H1 (cell line): Measurements from ENCODE around the gene DAPK1. TPM values are rescaled to one million over a fixed set of nuclear protein-coding genes. Genes with fewer than 3 reads are reported as not detected.

Experiments
- CTCF ChIA-PET: fragments of 300-600 bp; sonication (Branson Sonifier 250); formaldehyde crosslinking; loops from one replicate; lab custom pipeline; 2021; ENCODE audit not compliant: partially characterized antibody; lab: Charles Lee
- POLR2A ChIA-PET: fragments of 300-600 bp; sonication (Branson Sonifier 250); formaldehyde crosslinking; loops from one replicate; lab custom pipeline; 2021; ENCODE audit warnings: inconsistent platforms; ENCODE audit not compliant: partially characterized antibody; lab: Charles Lee
- DNase-seq, 2 experiments: peaks; one replicate each; pipeline versions ENCODE4 v3.0.0 to v3.0.0-alpha.2; 2010 to 2022; ENCODE audit warnings: low spot score in 2 of 2, low read depth in 1 of 2, mixed read lengths in 1 of 2
- FAIRE-seq: peaks from 2 replicates; lab custom pipeline; 2011; peaks lifted over from hg19 to GRCh38; lab: Jason Lieb, UNC
- H2AFZ ChIP-seq: 2 replicates; pipeline ENCODE4 v1.8.1; 2012; ENCODE audit warnings: low read length, inconsistent platforms
- H2AK5ac ChIP-seq: 2 replicates; pipeline ENCODE4 v1.6.1; 2013; ENCODE audit warnings: low read depth, low read length
- H2BK120ac ChIP-seq: replicated peaks from 2 replicates; pipeline ENCODE3; 2013; ENCODE audit warnings: low read depth, low read length, inconsistent platforms
- H2BK12ac ChIP-seq: 2 replicates; pipeline ENCODE4 v1.6.1; 2013; ENCODE audit warnings: low read depth, low read length
- H2BK15ac ChIP-seq: 2 replicates; pipeline ENCODE4 v1.6.1; 2013; ENCODE audit warnings: low read length
- H2BK20ac ChIP-seq: 2 replicates; pipeline ENCODE4 v1.6.1; 2013; ENCODE audit warnings: low read length
- H2BK5ac ChIP-seq: 2 replicates; pipeline ENCODE4 v1.6.1; 2013; ENCODE audit warnings: low read depth, low read length
- H3K14ac ChIP-seq: 2 replicates; pipeline ENCODE4 v1.6.1; 2013; ENCODE audit warnings: inconsistent platforms; ENCODE audit not compliant: insufficient read length
- H3K18ac ChIP-seq: 2 replicates; pipeline ENCODE4 v1.6.1; 2013; ENCODE audit warnings: low read length; ENCODE audit errors: extremely low read depth
- H3K23ac ChIP-seq: 2 replicates; pipeline ENCODE4 v1.6.1; 2013; ENCODE audit warnings: inconsistent platforms; ENCODE audit not compliant: insufficient read length
- H3K23me2 ChIP-seq: 2 replicates; pipeline ENCODE4 v1.6.1; 2013; ENCODE audit warnings: low read depth, low read length
- H3K27ac ChIP-seq: 2 replicates; pipeline ENCODE4 v1.6.1; 2011; ENCODE audit warnings: low read depth, low read length, inconsistent platforms
- H3K27me3 ChIP-seq, 4 experiments: replicated peaks in 1 of 4; 1 replicate in 1 of 4; 2 replicates in 3 of 4; pipeline versions ENCODE4 v1.6.1 to v1.8.1; 2011 to 2013; ENCODE audit warnings: low read length in 3 of 4, mild to moderate bottlenecking in 3 of 4, inconsistent platforms in 2 of 4, mixed read lengths in 2 of 4, moderate library complexity in 1 of 4; ENCODE audit not compliant: control insufficient read depth in 3 of 4, insufficient read depth in 3 of 4; ENCODE audit errors: extremely low read depth in 1 of 4
- H3K36me3 ChIP-seq, 4 experiments: 2 replicates each; pipeline versions ENCODE4 v1.6.1 to v1.8.1; 2011 to 2013; ENCODE audit warnings: mild to moderate bottlenecking in 4 of 4, low read length in 3 of 4, moderate library complexity in 2 of 4, control low read depth in 1 of 4, inconsistent platforms in 1 of 4; ENCODE audit not compliant: insufficient read depth in 4 of 4, control insufficient read depth in 2 of 4
- H3K4ac ChIP-seq: replicated peaks from 2 replicates; pipeline ENCODE3; 2013; ENCODE audit warnings: low read length, low read depth, mixed read lengths, inconsistent platforms; ENCODE audit not compliant: insufficient read length
- H3K4me1 ChIP-seq, 4 experiments: replicated peaks in 1 of 4; 1 replicate in 1 of 4; 2 replicates in 3 of 4; pipeline versions ENCODE4 v1.6.1 to v1.8.1; 2011 to 2013; ENCODE audit warnings: low read length in 3 of 4, inconsistent platforms in 2 of 4, mixed read lengths in 1 of 4; ENCODE audit not compliant: insufficient read depth in 4 of 4, control insufficient read depth in 3 of 4
- H3K4me2 ChIP-seq, 2 experiments: 2 replicates each; pipeline versions ENCODE4 v1.6.1 to v1.8.1; 2011 to 2013; ENCODE audit warnings: low read depth in 2 of 2, low read length in 2 of 2, control low read depth in 1 of 2, inconsistent platforms in 1 of 2, mild to moderate bottlenecking in 1 of 2; ENCODE audit not compliant: insufficient read depth in 1 of 2
- H3K4me3 ChIP-seq, 4 experiments: fragments of 200-600, 300-600 bp in 1 of 4; sonication (generic), shearing (Covaris generic), sonication (Bioruptor Twin) in 1 of 4; 2 replicates each; pipeline versions ENCODE4 v1.5.1 to v1.8.1; 2011 to 2016; ENCODE audit warnings: low read length in 4 of 4, low read depth in 3 of 4, control low read depth in 2 of 4, inconsistent platforms in 2 of 4, mild to moderate bottlenecking in 2 of 4, mixed read lengths in 1 of 4, moderate library complexity in 1 of 4; ENCODE audit not compliant: insufficient read depth in 2 of 4; ENCODE audit errors: extremely low read depth in 1 of 4
- H3K56ac ChIP-seq: replicated peaks from 2 replicates; pipeline ENCODE3; 2013; ENCODE audit warnings: low read depth, mild to moderate bottlenecking, mixed read lengths, low read length, inconsistent platforms; ENCODE audit not compliant: insufficient read length
- H3K79me1 ChIP-seq: 2 replicates; pipeline ENCODE4 v1.6.1; 2013; ENCODE audit warnings: low read depth, low read length, control low read depth
- H3K79me2 ChIP-seq, 2 experiments: 2 replicates each; pipeline versions ENCODE4 v1.6.1 to v1.8.1; 2012 to 2013; ENCODE audit warnings: low read length in 2 of 2, mild to moderate bottlenecking in 2 of 2, inconsistent platforms in 1 of 2; ENCODE audit not compliant: insufficient read depth in 2 of 2, control insufficient read depth in 1 of 2
- H3K9ac ChIP-seq, 4 experiments: replicated peaks in 1 of 4; 1 replicate in 1 of 4; 2 replicates in 3 of 4; pipeline versions ENCODE4 v1.6.1 to v1.8.1; 2011 to 2013; ENCODE audit warnings: low read depth in 3 of 4, low read length in 3 of 4, control low read depth in 2 of 4, mild to moderate bottlenecking in 2 of 4, moderate library complexity in 2 of 4, inconsistent platforms in 1 of 4; ENCODE audit errors: extremely low read depth in 1 of 4
- H3K9me3 ChIP-seq, 2 experiments: 2 replicates each; pipeline versions ENCODE4 v1.6.1 to v1.8.1; 2012 to 2013; ENCODE audit warnings: mild to moderate bottlenecking in 2 of 2, moderate library complexity in 2 of 2, control low read depth in 1 of 2, inconsistent platforms in 1 of 2, low read depth in 1 of 2, low read length in 1 of 2, mixed read lengths in 1 of 2; ENCODE audit not compliant: insufficient read depth in 2 of 2
- H4K20me1 ChIP-seq, 2 experiments: replicated peaks in 1 of 2; 2 replicates each; pipeline versions ENCODE3 to v1.8.1; 2011 to 2013; ENCODE audit warnings: inconsistent platforms in 2 of 2, low read length in 2 of 2, mild to moderate bottlenecking in 1 of 2; ENCODE audit not compliant: insufficient read depth in 2 of 2, control insufficient read depth in 1 of 2
- H4K5ac ChIP-seq: 2 replicates; pipeline ENCODE4 v1.6.1; 2013; ENCODE audit warnings: low read length, low read depth, mixed read lengths, inconsistent platforms; ENCODE audit not compliant: insufficient read length
- H4K8ac ChIP-seq: 2 replicates; pipeline ENCODE4 v1.8.0; 2013; ENCODE audit warnings: mild to moderate bottlenecking, moderate library complexity, low read length, inconsistent platforms; ENCODE audit not compliant: insufficient read depth; ENCODE audit errors: extremely low read depth
- H4K91ac ChIP-seq: replicated peaks from 2 replicates; pipeline ENCODE3; 2013; ENCODE audit warnings: low read length, mixed read lengths, inconsistent platforms; ENCODE audit not compliant: insufficient read length
- EZH2 ChIP-seq: fragments of 200-600 bp; sonication (generic); IDR thresholded peaks from 2 replicates; pipeline ENCODE4 v1.7.1; 2012; ENCODE audit warnings: low read depth, mild to moderate bottlenecking, moderate library complexity, low read length, inconsistent platforms; ENCODE audit not compliant: severe bottlenecking
- MAFK ChIP-seq: IDR thresholded peaks from 2 replicates; pipeline ENCODE4 v1.6.1; 2012; ENCODE audit warnings: low read depth, mild to moderate bottlenecking, improper control_type of control experiment, low read length
- WGBS, 2 experiments: shearing (Covaris generic) in 1 of 2; methylation state at CpG; one replicate each; pipeline versions ENCODE4 v1.1.6 to v1.1.7; 2013 to 2015; ENCODE audit warnings: low lambda C conversion rate in 2 of 2, mixed read lengths in 2 of 2, inconsistent platforms in 1 of 2, low coverage in 1 of 2, missing lambda C conversion rate in 1 of 2; ENCODE audit not compliant: insufficient replicate concordance in 2 of 2, insufficient coverage in 1 of 2, insufficient read length in 1 of 2; ENCODE audit errors: extremely low coverage in 1 of 2, missing lambda C conversion rate in 1 of 2; 5-methylcytosine and 5-hydroxymethylcytosine counted together
- polyA plus RNA-seq, 7 experiments: library from polyadenylated mRNA; depleted of rRNA in 3 of 7; stranded (reverse) in 5 of 7; unstranded in 2 of 7; fragments of >200 nt in 5 of 7; fragments of 200-250 nt in 2 of 7; gene quantifications; 1 replicate in 5 of 7; 2 replicates in 1 of 7; 4 replicates in 1 of 7; pipeline versions ENCODE4 v1.2.1 to v1.2.3, GENCODE V29; 2011 to 2013; ENCODE audit warnings: missing spikeins in 2 of 7, mixed read lengths in 2 of 7
- total RNA-seq: library from RNA; stranded (reverse); fragmentation: NEBNext Ultra II Directional; extraction: Animal tissue kit (Norgen Biotek cat#: 25700); gene quantifications from 2 replicates; pipeline ENCODE4 v1.2.1, GENCODE V29; 2021

The DAPK1 gene
- total and polyA plus RNA-seq, 2 of the 8 experiments (the other 6 are each of a cell fraction or from before 2014, with no cell fraction given) = 62.4 to 131 TPM

DNA sequence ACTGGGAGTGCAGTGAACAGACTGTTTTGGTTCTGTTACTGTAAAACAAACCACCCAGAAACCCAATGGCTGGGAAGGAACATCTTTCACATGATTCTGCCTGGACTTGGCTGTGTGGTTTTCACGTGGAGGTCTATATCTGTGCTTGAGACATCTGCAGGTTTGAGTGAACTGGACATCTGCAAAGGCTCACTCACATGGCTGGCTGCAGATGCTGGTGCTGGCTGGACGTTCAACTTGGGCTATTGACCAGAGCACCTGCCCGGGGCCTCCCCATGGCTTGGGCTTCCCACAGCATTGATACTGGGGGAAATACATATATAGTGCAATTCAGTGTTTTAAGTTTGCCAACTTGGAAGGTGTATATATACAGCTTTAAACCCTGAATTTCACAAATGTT is 235.1 kb downstream of the DAPK1 start:
- CTCF ChIA-PET = interaction anchor here (0.7 kb wide), 1 partner anchor 80 kb away, joined by 3 read pairs; no protein-coding TSS in a partner anchor

More for the DNA sequence above, 235.1 kb downstream of the DAPK1 start:
- H3K9ac ChIP-seq = no peak overlapping the region
- H3K14ac ChIP-seq = no peak overlapping the region
- no peaks in the 10 kb centered on the region for H3K79me1 ChIP-seq
- WGBS, 2 experiments = 91% methylated on average over 3 of the region's 3 CpGs; no CpG with 5 or more reads in 1 of the 2 experiments
- TF ChIP-seq EZH2 (no peak), MAFK (no peak)
- no peak overlapping the region for H2AK5ac ChIP-seq
- no peaks in the 10 kb centered on the region for H3K4me1 ChIP-seq
- no peaks in the 10 kb centered on the region for H3K79me2 ChIP-seq
- FAIRE-seq (no peak), DNase-seq (no peak)
- H4K8ac ChIP-seq = no peak overlapping the region
- H3K4ac ChIP-seq = no peak overlapping the region
- H3K18ac ChIP-seq = no peak overlapping the region
- no peaks in the 10 kb centered on the region for H3K27me3 ChIP-seq
- no peak overlapping the region for H2BK20ac ChIP-seq
- H2BK12ac ChIP-seq = no peak overlapping the region
- H2BK120ac ChIP-seq = no peak overlapping the region
- H4K5ac ChIP-seq = no peak overlapping the region
- H3K9me3 ChIP-seq = no peaks in the 10 kb centered on the region
- no peaks in the 10 kb centered on the region for H4K20me1 ChIP-seq
- no peak overlapping the region for H3K4me2 ChIP-seq
- peaks cover 0 to 6% (median 0%) of the 10 kb centered on the region in 4 experiments; a peak in 2 of 8 replicates for H3K36me3 ChIP-seq
- no peak overlapping the region for H3K27ac ChIP-seq
- H3K23me2 ChIP-seq = no peaks in the 10 kb centered on the region
- no peak overlapping the region for H3K4me3 ChIP-seq
- H2BK5ac ChIP-seq = no peak overlapping the region
- H3K56ac ChIP-seq = no peak overlapping the region
- no peak overlapping the region for H2AFZ ChIP-seq
- H4K91ac ChIP-seq = no peak overlapping the region
- POLR2A ChIA-PET = no interaction called here
- H3K23ac ChIP-seq = no peak overlapping the region
- no peak overlapping the region for H2BK15ac ChIP-seq
